GM21367 (cell line): ENCODE results near the gene FBXO10.
"Not testable (repeated sequence)": the region's sequence is repeated elsewhere in the genome, so short reads cannot be mapped to it uniquely, and the experiment has no call there.

Experiments used
- ATAC-seq: cut with Tn5 transposase; IDR thresholded peaks from one replicate; pipeline ENCODE4 v1.9.1; 2021; ENCODE audit not compliant: unreplicated experiment

The FBXO10 gene

GRCh38 chr9:37480759-37481158 lies 95.4 kb downstream of the FBXO10 start:
- ATAC-seq = no peak

DNA sequence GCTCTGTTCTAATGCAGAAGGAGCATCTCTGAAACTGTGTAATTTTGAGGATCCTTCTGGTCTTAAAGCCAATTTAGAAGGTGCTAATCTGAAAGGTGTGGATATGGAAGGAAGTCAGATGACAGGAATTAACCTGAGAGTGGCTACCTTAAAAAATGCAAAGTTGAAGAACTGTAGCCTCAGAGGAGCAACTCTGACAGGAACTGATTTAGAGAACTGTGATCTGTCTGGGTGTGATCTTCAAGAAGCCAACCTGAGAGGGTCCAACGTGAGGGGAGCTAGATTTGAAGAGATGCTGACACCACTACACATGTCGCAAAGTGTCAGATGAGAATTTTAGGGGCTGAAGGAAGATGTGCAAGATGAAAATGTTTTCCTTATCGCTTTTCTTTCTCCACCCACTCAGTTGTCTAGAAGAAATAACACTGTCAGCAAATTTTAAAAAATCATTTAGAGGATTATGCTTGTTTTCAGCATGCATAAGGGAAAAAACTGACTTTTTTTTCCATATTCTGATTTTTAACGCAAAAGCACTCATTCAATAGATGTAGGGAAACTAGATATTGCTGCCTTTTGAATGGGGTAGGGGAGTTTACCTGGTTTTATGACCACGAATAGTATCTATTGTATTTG lies 98.1 kb downstream of the FBXO10 start:
- ATAC-seq = not testable (repeated sequence)

DNA sequence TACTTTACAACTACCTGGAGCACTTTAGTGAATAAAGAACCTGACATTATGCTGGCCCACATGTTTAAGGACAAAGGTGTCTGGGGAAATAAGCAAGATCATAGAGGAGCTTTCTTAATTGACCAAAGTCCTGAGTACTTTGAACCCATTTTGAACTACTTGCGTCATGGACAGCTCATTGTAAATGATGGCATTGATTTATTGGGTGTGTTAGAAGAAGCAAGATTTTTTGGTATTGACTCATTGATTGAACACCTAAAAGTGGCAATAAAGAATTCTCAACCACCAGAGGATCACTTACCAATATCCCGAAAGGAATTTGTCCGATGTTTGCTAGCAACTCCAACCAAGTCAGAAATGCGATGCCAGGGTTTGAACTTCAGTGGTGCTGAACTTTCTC lies 98.7 kb downstream of the FBXO10 start:
- not testable (repeated sequence) for ATAC-seq

DNA sequence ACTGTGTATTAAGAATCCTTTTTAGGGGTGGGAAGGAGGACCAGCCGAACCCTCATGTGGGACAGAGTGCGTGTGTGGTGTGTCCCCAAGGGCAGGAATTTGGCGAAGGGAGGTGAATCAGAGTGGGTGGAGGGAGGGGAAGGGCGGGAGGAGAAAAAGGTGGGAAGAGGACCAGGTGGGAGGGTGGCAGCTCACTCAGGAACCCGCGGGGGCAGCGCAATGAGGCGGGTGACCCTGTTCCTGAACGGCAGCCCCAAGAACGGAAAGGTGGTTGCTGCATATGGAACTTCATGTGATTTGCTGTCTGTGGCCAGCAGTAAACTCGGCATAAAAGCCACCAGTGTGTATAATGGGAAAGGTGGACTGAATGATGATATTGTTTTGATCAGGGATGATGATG lies 99.2 kb downstream of the FBXO10 start:
- no peak for ATAC-seq

DNA sequence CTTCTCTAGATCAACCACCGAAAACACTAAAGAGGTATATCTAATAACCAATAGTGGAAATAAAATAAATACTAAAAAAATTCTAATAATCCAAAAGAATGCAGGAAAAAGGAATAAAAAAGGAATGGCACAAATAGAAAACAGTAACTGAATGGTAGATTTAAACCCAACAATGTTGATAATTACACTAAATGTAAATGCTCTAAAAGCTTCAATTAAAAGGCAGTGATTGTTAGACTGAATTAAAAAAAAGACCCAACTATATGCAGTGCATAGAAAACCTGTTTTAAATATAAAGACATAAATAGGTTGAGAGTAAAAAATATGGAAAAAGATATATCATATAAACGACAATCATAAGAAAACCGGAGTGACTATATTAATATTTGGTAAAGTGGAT lies 101.7 kb downstream of the FBXO10 start:
- ATAC-seq = no peak

GRCh38 chr9:37473982-37474381 lies 102.2 kb downstream of the FBXO10 start:
- not testable (repeated sequence) for ATAC-seq

DNA sequence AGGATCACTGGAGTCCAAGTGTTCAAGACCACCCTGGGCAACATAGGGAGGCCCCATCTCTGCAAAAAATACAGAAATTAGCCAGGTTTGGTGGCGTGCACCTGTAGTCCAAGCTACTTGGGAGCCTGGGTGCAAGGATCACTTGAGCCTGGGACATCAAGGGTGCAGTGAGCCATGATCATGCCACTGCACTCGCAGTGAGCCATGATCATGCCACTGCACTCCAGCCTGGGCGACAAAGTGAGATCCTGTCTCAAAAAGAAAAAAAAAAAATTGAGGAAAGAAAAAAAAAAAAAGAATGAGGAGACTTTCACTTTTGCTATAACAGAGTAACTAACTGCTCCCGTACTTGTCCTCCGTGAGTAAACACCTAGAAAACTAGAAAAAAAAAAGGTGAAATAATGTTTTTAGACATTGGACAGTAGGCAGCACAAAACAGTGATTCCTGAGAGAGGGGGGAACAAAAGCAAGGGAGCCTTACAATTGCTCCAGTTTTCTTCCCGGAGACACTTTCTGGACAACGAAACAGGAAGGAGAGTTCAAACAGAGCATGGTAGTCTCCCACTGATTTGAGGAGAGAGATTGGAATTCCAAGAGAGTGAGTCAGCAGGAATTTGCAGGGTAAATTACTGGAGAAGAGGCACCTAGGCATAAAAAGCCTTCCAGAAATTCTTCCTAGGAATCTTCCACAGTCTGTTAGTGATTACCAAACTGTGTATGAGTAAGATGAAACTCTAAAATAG lies 104.1 kb downstream of the FBXO10 start:
- no peak for ATAC-seq

DNA sequence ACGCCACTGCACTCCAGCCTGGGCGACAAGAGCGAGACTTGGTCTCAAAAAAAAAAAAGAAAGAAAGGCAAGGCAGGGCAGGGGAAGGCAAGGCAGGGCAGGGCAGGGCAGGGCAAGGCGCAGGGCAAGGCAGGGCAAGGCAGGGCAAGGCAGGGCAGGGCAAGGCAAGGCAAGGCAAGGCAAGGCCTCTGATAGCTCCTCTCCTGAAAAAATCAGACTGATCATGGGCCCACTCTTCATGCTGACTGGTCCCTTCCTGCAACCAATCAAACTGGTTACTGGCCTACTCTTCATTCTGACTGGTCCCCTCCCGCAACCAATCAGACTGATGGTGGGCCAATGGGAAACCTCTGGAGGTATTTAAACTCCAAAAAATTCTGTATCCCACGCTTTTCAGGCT lies 107.6 kb downstream of the FBXO10 start:
- no peak for ATAC-seq

GRCh38 chr9:37467530-37467929 lies 108.7 kb downstream of the FBXO10 start:
- not testable (repeated sequence) for ATAC-seq

DNA sequence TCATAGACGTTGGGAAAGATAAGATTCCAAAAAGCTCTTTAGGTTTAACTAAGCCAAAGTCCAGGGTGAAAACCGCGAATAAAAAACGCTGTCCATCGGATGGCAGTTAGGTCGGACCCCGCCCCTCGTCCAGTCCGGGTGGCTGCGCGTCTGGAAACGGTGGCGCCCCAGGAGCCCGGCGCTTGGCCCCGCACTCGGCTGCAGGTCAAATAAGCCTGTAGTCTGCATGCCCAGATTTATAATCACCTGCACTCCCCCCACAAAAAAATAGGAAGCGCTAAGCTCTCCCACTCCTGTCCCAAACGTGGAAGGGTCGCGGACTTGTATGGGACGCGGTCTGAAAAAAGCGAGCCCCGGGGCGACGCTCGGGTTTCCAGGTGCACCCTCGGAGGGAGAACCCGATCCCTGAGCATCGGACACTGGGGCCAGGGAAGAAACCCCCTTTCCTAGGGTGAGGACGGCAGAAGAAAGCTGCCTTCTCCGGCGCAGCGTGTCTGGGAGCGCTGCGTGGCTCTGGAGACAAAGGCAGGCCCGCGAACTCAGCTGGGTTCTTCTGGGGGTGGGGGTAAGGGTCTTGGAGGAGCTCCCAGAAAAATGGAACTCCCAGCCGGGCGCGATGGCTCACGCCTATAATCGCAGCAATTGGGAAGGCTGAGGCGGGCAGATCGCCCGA lies 110.0 kb downstream of the FBXO10 start:
- ATAC-seq = peak; percentile 4

DNA sequence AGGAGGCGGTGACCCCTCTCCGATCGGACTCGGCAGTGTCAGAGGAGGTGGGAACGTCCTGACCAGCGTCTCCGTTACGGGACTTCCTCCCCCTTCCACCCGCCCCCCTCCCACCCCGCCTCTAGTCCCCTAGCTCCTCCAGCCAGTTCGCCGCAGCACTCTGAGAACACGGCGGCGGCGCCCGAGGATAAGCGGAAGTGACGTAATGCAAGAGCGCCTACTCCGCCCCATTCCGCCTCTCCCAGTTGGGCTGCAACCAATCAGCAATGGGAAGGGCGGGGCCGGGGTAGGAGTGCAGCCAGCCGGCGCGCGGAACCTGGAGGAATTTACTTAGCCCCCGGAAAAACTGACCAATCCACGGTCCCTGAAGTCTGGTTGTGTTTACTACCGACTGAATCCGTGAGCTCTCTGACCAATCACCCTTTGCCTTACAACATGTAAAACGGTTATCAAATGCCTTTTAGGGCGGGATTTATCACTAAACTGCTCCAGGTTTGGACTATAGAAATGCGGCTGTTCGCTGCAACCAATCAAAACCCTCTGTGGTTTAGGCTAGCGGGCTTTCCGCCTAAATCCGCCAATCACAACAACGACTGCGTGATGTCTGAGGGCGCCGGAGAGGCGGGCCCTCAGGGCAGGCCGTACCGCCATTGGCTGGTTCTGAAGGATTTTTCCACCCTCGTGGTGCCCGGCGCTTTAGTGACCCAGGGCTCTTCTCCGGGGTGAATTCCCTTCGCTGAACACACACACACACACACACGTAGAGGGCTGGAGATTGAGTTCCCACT lies 110.7 kb downstream of the FBXO10 start, which contains the start of gene ZBTB5:
TSS of gene ZBTB5 (minus strand) at position 202 of the 788 bp plus-strand sequence. CDS start 22,899 bp downstream, outside the sequence.
- ATAC-seq = peak; percentile 79

GRCh38 chr9:37464426-37465248 lies 111.5 kb downstream of the FBXO10 start:
- ATAC-seq = peak; percentile 24

GRCh38 chr9:37464006-37464405 lies 112.2 kb downstream of the FBXO10 start:
- ATAC-seq = no peak
